Peyer's patch (tissue), 4 donors: ENCODE data around the gene SSPN. TPM values are rescaled to one million over a fixed set of nuclear protein-coding genes. Genes with fewer than 3 reads are reported as not detected.

Source experiments
- DNase-seq, 3 donors: peaks; one replicate each; pipeline ENCODE4 v3.0.0-alpha.2; 2017 to 2019
- H3K27ac ChIP-seq, 4 donors: fragments of 200-600 bp; sonication (generic); one replicate each; pipeline ENCODE4 v1.5.1; 2016 to 2019
- H3K27me3 ChIP-seq, 2 donors: fragments of 200-600 bp; sonication (generic); one replicate each; pipeline ENCODE4 v1.5.1; 2019
- H3K36me3 ChIP-seq, 3 donors: fragments of 200-600 bp; sonication (generic); one replicate each; pipeline ENCODE4 v1.5.1; 2016 to 2019
- H3K4me1 ChIP-seq, 4 donors: fragments of 200-600 bp; sonication (generic); one replicate each; pipeline ENCODE4 v1.5.1; 2016 to 2019
- H3K4me3 ChIP-seq, 4 donors: fragments of 200-600 bp; sonication (generic); 1 replicate in 3 of 4; 2 replicates in 1 of 4; pipeline ENCODE4 v1.5.1; 2016 to 2019; ENCODE audit warnings: mild to moderate bottlenecking in 1 of 4
- H3K9me3 ChIP-seq, 4 donors: fragments of 200-600 bp; sonication (generic); one replicate each; pipeline ENCODE4 v1.5.1; 2016 to 2019; ENCODE audit warnings: mild to moderate bottlenecking in 1 of 4
- POLR2A ChIP-seq, 2 donors: fragments of 450-650 bp; IDR thresholded peaks; one replicate each; pipeline ENCODE4 v1.5.1; 2017; ENCODE audit warnings: antibody characterized with exemption in 2 of 2, mild to moderate bottlenecking in 2 of 2, moderate library complexity in 2 of 2
- total RNA-seq, 4 donors: library from RNA; depleted of rRNA; stranded (reverse); fragments of >200 nt; gene quantifications; one replicate each; pipeline ENCODE4 v1.1.0, GENCODE V29; 2016
- TF ChIP-seq, protein P1 (sequence below), 6 experiments: fragments of 450-650 bp in 4 of 6; fragments of 200-600 bp in 2 of 6; sonication (generic) in 1 of 6; IDR thresholded peaks; one replicate each; pipeline ENCODE4 v1.5.1; 2017 to 2019; ENCODE audit warnings: antibody characterized with exemption in 6 of 6, mild to moderate bottlenecking in 3 of 6, moderate library complexity in 1 of 6

Gene SSPN
- total RNA-seq, 4 donors from 2014 or later, result 3.0 to 10.9 (median 6.5) TPM

GRCh38 chr12:26162905-26163304, 32.5 kb upstream of the SSPN start:
- Histone ChIP-seq H3K36me3 (no peaks in the 10 kb centered on the region), H3K27ac (peak overlapping the region in 1 of 4 donors; percentile 3), H3K9me3 (no peaks in the 10 kb centered on the region), H3K27me3 (no peaks in the 10 kb centered on the region), H3K4me1 (peaks cover 0 to 4% (median 0%) of the 10 kb centered on the region in 4 donors), H3K4me3 (no peak overlapping the region)
- DNase-seq, result peak in 2 of 3 donors; percentile 56 to 65
- TF ChIP-seq POLR2A (IDR thresholded peaks at IDR 0.05), result no peak
- TF ChIP-seq, protein P1, sequence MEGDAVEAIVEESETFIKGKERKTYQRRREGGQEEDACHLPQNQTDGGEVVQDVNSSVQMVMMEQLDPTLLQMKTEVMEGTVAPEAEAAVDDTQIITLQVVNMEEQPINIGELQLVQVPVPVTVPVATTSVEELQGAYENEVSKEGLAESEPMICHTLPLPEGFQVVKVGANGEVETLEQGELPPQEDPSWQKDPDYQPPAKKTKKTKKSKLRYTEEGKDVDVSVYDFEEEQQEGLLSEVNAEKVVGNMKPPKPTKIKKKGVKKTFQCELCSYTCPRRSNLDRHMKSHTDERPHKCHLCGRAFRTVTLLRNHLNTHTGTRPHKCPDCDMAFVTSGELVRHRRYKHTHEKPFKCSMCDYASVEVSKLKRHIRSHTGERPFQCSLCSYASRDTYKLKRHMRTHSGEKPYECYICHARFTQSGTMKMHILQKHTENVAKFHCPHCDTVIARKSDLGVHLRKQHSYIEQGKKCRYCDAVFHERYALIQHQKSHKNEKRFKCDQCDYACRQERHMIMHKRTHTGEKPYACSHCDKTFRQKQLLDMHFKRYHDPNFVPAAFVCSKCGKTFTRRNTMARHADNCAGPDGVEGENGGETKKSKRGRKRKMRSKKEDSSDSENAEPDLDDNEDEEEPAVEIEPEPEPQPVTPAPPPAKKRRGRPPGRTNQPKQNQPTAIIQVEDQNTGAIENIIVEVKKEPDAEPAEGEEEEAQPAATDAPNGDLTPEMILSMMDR (IDR thresholded peaks at IDR 0.05), result no peak

- no peak for DNase-seq
- Histone ChIP-seq H3K36me3 (no peaks in the 10 kb centered on the region), H3K27ac (no peak overlapping the region), H3K4me1 (peaks cover 0 to 4% (median 0%) of the 10 kb centered on the region in 4 donors), H3K4me3 (no peak overlapping the region), H3K9me3 (no peaks in the 10 kb centered on the region), H3K27me3 (no peaks in the 10 kb centered on the region)
- TF ChIP-seq, protein P1 (IDR thresholded peaks at IDR 0.05), result no peak
- no peak for TF ChIP-seq POLR2A (IDR thresholded peaks at IDR 0.05)
These were observed 31.3 kb upstream of the SSPN start for GRCh38 chr12:26164118-26164517.

DNA sequence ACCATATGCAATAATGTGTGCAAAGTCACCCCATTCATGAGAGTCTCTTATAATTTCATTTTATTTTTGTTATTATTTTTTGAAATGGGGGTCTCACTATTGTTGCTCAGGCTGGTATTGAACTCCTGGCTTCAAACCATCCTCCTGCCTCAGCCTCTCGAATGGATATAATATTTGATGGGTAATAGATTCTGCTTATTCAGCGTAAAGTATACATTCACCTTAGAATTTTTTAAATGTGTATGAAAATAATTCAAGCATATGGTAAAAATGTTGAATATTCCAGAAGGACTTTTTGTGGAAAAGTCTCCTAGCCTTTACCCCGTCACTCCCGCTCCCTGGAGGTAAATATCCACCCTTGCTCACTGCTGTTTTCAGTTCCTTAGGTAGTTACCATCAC, 23.4 kb upstream of the SSPN start:
- TF ChIP-seq, protein P1 (IDR thresholded peaks at IDR 0.05), result no peak
- TF ChIP-seq POLR2A (IDR thresholded peaks at IDR 0.05), result no peak
- H3K4me3 ChIP-seq, result no peak overlapping the region
- H3K9me3 ChIP-seq, result no peaks in the 10 kb centered on the region
- no peaks in the 10 kb centered on the region for H3K27me3 ChIP-seq
- no peaks in the 10 kb centered on the region for H3K4me1 ChIP-seq
- no peak for DNase-seq
- H3K27ac ChIP-seq, result no peak overlapping the region
- H3K36me3 ChIP-seq, result no peaks in the 10 kb centered on the region

- TF ChIP-seq POLR2A (IDR thresholded peaks at IDR 0.05), result no peak
- TF ChIP-seq, protein P1 (IDR thresholded peaks at IDR 0.05), result no peak
- Histone ChIP-seq H3K4me1 (peaks cover 0 to 4% (median 0%) of the 10 kb centered on the region in 4 donors), H3K36me3 (no peaks in the 10 kb centered on the region), H3K9me3 (no peaks in the 10 kb centered on the region), H3K4me3 (no peak overlapping the region), H3K27ac (no peak overlapping the region), H3K27me3 (no peaks in the 10 kb centered on the region)
- no peak for DNase-seq
These were observed 22.8 kb upstream of the SSPN start for GRCh38 chr12:26172539-26172938.

DNA sequence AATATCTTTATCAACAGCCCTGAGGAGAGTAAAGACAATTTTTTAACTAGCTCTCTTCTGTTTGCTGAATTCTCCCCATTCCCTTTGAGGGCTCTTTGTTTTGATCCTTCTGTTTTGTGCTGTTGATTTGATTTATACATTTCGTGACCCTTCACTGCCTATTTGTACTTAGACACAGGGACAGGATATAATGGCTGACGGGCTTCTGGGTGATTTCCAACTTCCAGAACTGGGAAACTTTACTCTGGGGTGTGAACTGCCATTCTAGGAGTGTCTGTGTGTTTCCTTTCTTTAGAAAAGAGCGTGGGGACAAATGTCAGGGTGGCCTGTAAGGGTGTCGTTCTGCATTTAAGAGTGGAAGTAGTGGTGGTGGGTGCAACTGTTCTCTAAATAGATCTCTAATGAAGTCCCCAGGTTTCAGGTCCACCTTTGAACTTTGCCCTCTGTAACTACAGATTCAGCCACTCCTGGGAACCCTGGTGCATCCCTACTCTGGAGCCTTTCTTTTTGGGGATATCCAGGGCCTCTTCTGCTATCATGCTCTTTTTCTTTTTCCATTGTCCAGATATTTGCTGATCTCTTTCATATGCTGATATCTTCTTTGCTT, 22.3 kb upstream of the SSPN start:
- no peak for DNase-seq
- no peaks in the 10 kb centered on the region for H3K36me3 ChIP-seq
- H3K4me3 ChIP-seq, result no peak overlapping the region
- H3K27me3 ChIP-seq, result no peaks in the 10 kb centered on the region
- H3K4me1 ChIP-seq, result peaks cover 0 to 8% (median 0%) of the 10 kb centered on the region in 4 donors
- no peak overlapping the region for H3K27ac ChIP-seq
- TF ChIP-seq, protein P1 (IDR thresholded peaks at IDR 0.05), result no peak
- no peak for TF ChIP-seq POLR2A (IDR thresholded peaks at IDR 0.05)
- H3K9me3 ChIP-seq, result no peaks in the 10 kb centered on the region
